Ascending aorta (tissue), 2 donors: Measurements from ENCODE around the gene TNRC18. TPM values are rescaled to one million over a fixed set of nuclear protein-coding genes. Genes with fewer than 3 reads are reported as not detected.

Experiments
- DNase-seq, 2 donors: peaks; one replicate each; pipeline ENCODE4 v3.0.0-alpha.2; 2019; ENCODE audit warnings: low spot score in 2 of 2
- H3K27ac ChIP-seq, 2 donors: fragments of 200-600 bp; sonication (generic); one replicate each; pipeline ENCODE4 v1.5.1; 2016 to 2017; ENCODE audit warnings: mild to moderate bottlenecking in 1 of 2
- H3K27me3 ChIP-seq: fragments of 200-600 bp; sonication (generic); one replicate; pipeline ENCODE4 v1.5.1; 2017
- H3K36me3 ChIP-seq, 2 donors: fragments of 200-600 bp; sonication (generic); one replicate each; pipeline ENCODE4 v1.5.1; 2016
- H3K4me1 ChIP-seq, 2 donors: fragments of 200-600 bp; sonication (generic); one replicate each; pipeline ENCODE4 v1.5.1; 2016 to 2017; ENCODE audit warnings: mild to moderate bottlenecking in 1 of 2
- H3K4me3 ChIP-seq, 2 donors: fragments of 200-600 bp; sonication (generic); one replicate each; pipeline ENCODE4 v1.5.1; 2016 to 2017; ENCODE audit warnings: mild to moderate bottlenecking in 1 of 2
- H3K9me3 ChIP-seq, 2 donors: fragments of 200-600 bp; sonication (generic); one replicate each; pipeline ENCODE4 v1.5.1; 2016
- intact Hi-C: fragments of 100-400 bp; cut with DNase I; formaldehyde crosslinking; loops from one replicate; pipeline ENCODE4 v1.15.1; 2023
- total RNA-seq: library from RNA; depleted of rRNA; stranded (reverse); fragments of >200 nt; gene quantifications from one replicate; pipeline ENCODE4 v1.1.0, GENCODE V29; 2016
- TF ChIP-seq, protein P1 (sequence below), 3 experiments: fragments of 200-600 bp in 2 of 3; fragments of 450-650 bp in 1 of 3; sonication (generic) in 2 of 3; IDR thresholded peaks; one replicate each; pipeline ENCODE4 v1.5.1; 2016 to 2019; ENCODE audit warnings: antibody characterized with exemption in 3 of 3, mild to moderate bottlenecking in 1 of 3, moderate library complexity in 1 of 3

Gene TNRC18
- total RNA-seq, 1 donor from 2014 or later: 240 TPM

DNA sequence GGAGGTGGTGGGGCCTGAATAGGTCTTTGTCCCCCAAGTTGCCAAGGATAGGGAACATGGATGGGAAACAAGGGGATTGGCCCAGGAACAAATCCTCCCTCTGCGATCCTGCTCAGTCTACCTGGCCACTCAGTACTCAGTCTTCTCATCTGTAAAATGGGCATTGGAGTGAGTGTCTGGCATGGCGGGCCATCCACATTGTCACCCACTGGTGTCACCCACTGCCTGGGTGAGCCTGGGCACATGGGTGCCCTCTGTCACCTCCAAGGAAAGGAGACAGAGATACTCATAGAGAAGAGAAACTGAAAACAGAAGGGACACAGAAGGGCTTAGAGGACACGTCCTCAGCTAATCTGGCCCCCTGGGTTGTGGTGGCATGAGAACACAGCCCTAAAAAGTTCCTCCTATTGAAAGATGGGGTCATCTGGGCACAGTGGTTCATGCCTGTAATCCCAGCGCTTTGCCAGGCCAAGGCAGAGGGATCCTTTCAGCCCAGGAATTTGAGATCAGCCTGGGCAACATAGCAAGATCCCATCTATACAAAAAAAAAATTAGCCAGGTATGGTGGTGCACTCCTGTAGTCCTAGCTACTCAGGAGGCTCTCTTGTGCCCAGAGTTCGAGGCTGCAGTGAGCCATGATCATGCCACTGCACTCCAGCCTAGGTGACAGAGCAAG lies 12.5 kb upstream of the TNRC18 start:
- Histone ChIP-seq H3K36me3 (peaks cover 0 to 6% of the 10 kb centered on the region in 2 donors), H3K4me1 (peaks cover 3 to 8% of the 10 kb centered on the region in 2 donors), H3K27ac (no peak overlapping the region), H3K9me3 (no peaks in the 10 kb centered on the region), H3K4me3 (no peak overlapping the region), H3K27me3 (no peaks in the 10 kb centered on the region)
- TF ChIP-seq, protein P1, sequence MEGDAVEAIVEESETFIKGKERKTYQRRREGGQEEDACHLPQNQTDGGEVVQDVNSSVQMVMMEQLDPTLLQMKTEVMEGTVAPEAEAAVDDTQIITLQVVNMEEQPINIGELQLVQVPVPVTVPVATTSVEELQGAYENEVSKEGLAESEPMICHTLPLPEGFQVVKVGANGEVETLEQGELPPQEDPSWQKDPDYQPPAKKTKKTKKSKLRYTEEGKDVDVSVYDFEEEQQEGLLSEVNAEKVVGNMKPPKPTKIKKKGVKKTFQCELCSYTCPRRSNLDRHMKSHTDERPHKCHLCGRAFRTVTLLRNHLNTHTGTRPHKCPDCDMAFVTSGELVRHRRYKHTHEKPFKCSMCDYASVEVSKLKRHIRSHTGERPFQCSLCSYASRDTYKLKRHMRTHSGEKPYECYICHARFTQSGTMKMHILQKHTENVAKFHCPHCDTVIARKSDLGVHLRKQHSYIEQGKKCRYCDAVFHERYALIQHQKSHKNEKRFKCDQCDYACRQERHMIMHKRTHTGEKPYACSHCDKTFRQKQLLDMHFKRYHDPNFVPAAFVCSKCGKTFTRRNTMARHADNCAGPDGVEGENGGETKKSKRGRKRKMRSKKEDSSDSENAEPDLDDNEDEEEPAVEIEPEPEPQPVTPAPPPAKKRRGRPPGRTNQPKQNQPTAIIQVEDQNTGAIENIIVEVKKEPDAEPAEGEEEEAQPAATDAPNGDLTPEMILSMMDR (IDR thresholded peaks at IDR 0.05): no peak
- intact Hi-C loops: no loop called here
- DNase-seq: no peak

DNA sequence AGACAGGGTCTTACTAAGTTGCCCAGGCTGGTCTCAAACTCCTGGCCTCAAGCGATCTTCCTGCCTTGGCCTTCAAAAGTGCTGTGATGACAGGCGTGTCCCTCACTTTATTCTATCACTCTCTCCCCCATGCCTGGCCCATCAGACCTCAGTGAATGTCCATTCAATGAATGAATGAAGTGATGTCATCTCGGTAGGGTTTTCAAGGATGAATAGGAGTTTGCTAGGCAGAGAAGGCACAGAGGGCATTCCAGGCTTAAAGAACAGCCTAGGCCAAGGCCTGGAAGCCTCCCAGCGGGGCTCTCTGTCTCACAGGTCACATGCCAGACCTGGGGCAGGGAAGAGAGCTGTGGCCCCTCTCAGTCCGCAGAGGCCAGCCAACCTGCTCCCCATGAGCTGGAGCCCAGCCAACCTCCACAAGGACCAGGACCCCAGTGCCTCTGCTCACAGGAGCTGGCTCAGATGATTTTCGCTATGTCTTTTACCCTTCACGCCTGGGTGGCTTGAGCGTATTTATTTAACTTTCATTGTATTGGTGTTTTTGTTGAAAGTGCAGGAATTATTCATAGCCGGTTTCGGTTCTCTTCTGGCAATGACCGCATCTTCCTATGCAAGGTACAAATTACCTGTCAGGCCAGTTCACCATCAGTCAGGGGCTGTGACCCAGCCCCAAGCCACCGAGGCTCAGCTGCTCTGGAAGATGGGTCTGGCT lies 11.8 kb upstream of the TNRC18 start:
- TF ChIP-seq, protein P1 (IDR thresholded peaks at IDR 0.05): no peak

DNA sequence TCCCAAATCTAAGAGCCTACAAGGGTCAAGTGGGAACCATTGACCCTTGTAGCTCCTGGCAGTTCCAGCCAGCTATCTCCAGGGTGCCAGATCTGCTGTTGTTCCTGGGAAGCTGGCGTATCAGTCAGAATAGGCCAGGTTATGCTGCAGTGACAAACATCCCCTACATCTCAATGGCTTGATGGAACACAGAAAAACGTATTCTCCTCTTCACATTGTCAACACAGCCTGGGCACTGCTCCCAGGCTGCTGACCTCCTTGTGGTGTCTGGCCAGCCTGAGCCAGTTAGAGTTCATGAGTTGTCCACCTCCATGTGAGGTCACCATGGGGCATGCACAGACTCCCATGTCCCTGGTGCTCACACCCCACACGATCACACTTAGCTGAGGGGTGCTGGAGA lies 9.5 kb upstream of the TNRC18 start:
- H3K27ac ChIP-seq: no peak overlapping the region
- no peak for DNase-seq
- no peaks in the 10 kb centered on the region for H3K27me3 ChIP-seq
- H3K4me1 ChIP-seq: peaks cover 2 to 9% of the 10 kb centered on the region in 2 donors
- TF ChIP-seq, protein P1 (IDR thresholded peaks at IDR 0.05): no peak
- H3K9me3 ChIP-seq: no peaks in the 10 kb centered on the region
- H3K36me3 ChIP-seq: peaks cover 0 to 6% of the 10 kb centered on the region in 2 donors
- no peak overlapping the region for H3K4me3 ChIP-seq
- intact Hi-C loops: no loop called here

More for the DNA sequence above, 11.8 kb upstream of the TNRC18 start:
- no peak overlapping the region for H3K4me3 ChIP-seq
- peaks cover 0 to 6% of the 10 kb centered on the region in 2 donors for H3K36me3 ChIP-seq
- H3K27ac ChIP-seq: no peak overlapping the region
- H3K4me1 ChIP-seq: peaks cover 3 to 8% of the 10 kb centered on the region in 2 donors
- H3K9me3 ChIP-seq: no peaks in the 10 kb centered on the region
- H3K27me3 ChIP-seq: no peaks in the 10 kb centered on the region
- no peak for DNase-seq
- intact Hi-C loops: no loop called here

DNA sequence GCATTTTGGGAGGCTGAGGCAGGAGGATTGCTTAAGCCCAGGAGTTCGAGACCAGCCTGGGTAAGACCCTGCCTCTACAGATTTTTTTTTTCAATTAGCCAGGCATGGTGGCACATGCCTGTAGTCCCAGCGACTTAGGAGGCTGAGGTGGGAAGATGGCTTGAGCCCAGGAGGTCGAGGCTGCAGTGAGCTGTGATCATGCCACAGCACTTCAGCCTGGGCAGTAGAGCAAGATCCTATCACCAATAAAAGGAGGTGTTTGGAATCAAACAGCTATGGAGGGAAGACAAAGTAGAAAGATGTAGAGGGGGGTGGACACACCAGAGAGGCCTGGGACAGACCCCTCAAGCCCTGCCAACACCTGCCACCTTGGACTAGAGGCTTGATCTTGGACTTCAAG lies 9.1 kb upstream of the TNRC18 start:
- no peak overlapping the region for H3K27ac ChIP-seq
- TF ChIP-seq, protein P1 (IDR thresholded peaks at IDR 0.05): no peak
- H3K9me3 ChIP-seq: no peaks in the 10 kb centered on the region
- no peak overlapping the region for H3K4me3 ChIP-seq
- no peak for DNase-seq
- peaks cover 0 to 9% of the 10 kb centered on the region in 2 donors for H3K4me1 ChIP-seq
- intact Hi-C loops: no loop called here
- peaks cover 0 to 6% of the 10 kb centered on the region in 2 donors for H3K36me3 ChIP-seq
- no peaks in the 10 kb centered on the region for H3K27me3 ChIP-seq

DNA sequence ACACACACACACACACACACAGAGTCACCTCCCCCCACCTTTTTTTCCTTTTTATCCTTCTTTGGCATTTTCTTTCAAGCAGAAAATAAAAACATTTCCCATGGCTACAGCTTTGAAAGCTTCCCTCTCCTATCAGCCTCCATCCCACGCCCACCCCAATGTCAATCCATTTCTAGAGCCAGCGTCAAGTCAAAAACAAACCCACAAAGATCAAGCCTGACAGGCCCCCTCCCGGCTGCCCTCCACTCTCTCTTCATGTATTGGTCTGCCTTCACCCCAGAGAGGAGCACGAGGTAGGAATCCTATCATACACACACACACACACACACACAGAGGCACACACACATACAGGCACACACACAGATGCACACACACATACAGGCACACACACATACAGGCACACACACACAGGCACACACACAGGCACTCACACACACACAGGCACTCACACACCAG lies 8.0 kb upstream of the TNRC18 start:
- Histone ChIP-seq H3K36me3 (peaks cover 0 to 6% of the 10 kb centered on the region in 2 donors), H3K4me1 (peaks cover 0 to 9% of the 10 kb centered on the region in 2 donors), H3K4me3 (no peak overlapping the region), H3K27ac (no peak overlapping the region), H3K9me3 (no peaks in the 10 kb centered on the region), H3K27me3 (no peaks in the 10 kb centered on the region)
- no peak for DNase-seq
- intact Hi-C loops: loop anchor here (2.0 kb wide), 1 partner anchor 25 kb away; no protein-coding TSS in a partner anchor
- TF ChIP-seq, protein P1 (IDR thresholded peaks at IDR 0.05): no peak
